GM21423 (cell line): Measurements from ENCODE around the gene EXD3.

Experiments
- ATAC-seq: cut with Tn5 transposase; IDR thresholded peaks from one replicate; pipeline ENCODE4 v1.9.1; 2021; ENCODE audit warnings: mild to moderate bottlenecking, moderate library complexity; ENCODE audit not compliant: unreplicated experiment

Gene EXD3

GRCh38 chr9:137311986-137312851 lies 110.7 kb downstream of the EXD3 start:
- ATAC-seq = no peak

GRCh38 chr9:137311171-137311985 lies 111.6 kb downstream of the EXD3 start:
- no peak for ATAC-seq

GRCh38 chr9:137310189-137311052 lies 112.5 kb downstream of the EXD3 start:
- no peak for ATAC-seq

- ATAC-seq = no peak
These were observed 113.4 kb downstream of the EXD3 start for GRCh38 chr9:137309368-137310188.

GRCh38 chr9:137308057-137308619 lies 114.8 kb downstream of the EXD3 start:
- ATAC-seq = no peak

GRCh38 chr9:137307255-137308056 lies 115.5 kb downstream of the EXD3 start:
- no peak for ATAC-seq

- no peak for ATAC-seq
These were observed 116.1 kb downstream of the EXD3 start for GRCh38 chr9:137306850-137307254.

- no peak for ATAC-seq
These were observed 116.7 kb downstream of the EXD3 start for GRCh38 chr9:137306066-137306849.

GRCh38 chr9:137305798-137306065 lies 117.2 kb downstream of the EXD3 start:
- no peak for ATAC-seq

- ATAC-seq = no peak
These were observed 117.7 kb downstream of the EXD3 start for GRCh38 chr9:137305060-137305797.

GRCh38 chr9:137304383-137305059 lies 118.4 kb downstream of the EXD3 start:
- no peak for ATAC-seq

- ATAC-seq = no peak
These were observed 119.0 kb downstream of the EXD3 start for GRCh38 chr9:137303893-137304382.

GRCh38 chr9:137303151-137303892 lies 119.6 kb downstream of the EXD3 start:
- ATAC-seq = no peak

GRCh38 chr9:137302449-137303150 lies 120.4 kb downstream of the EXD3 start:
- peak; percentile 41 for ATAC-seq

- peak; percentile 66 for ATAC-seq
These were observed 120.9 kb downstream of the EXD3 start, which contains the start of gene NRARP for GRCh38 chr9:137302118-137302448. Gene NRARP (minus strand): TSS chr9:137302271. CDS start chr9:137301928, 343 bp downstream.
